GM10266 (cell line): ENCODE results near the gene EXOC4.
"Not testable (repeated sequence)": the region's sequence is repeated elsewhere in the genome, so short reads cannot be mapped to it uniquely, and the experiment has no call there.

Experiments used
- DNase-seq: peaks from one replicate; pipeline ENCODE4 v3.0.0; 2012; ENCODE audit errors: extremely low spot score
- CTCF ChIP-seq: IDR thresholded peaks from 2 replicates; pipeline ENCODE4 v1.5.1; 2012; ENCODE audit warnings: mild to moderate bottlenecking, low read depth; ENCODE audit not compliant: control insufficient read depth, insufficient read depth; ENCODE audit errors: missing control alignments

EXOC4 gene

GRCh38 chr7:133993547-133993946 is 740.7 kb downstream of the EXOC4 start:
- DNase-seq, result no peak
- TF ChIP-seq CTCF, result no peak

GRCh38 chr7:133994100-133994499 is 741.2 kb downstream of the EXOC4 start:
- not testable (repeated sequence) for DNase-seq

- no peak for DNase-seq
- no peak for TF ChIP-seq CTCF
These were observed 744.6 kb downstream of the EXOC4 start for GRCh38 chr7:133997463-133997862.

GRCh38 chr7:133999178-133999577 is 746.3 kb downstream of the EXOC4 start:
- TF ChIP-seq CTCF, result no peak
- DNase-seq, result no peak

- no peak for TF ChIP-seq CTCF
- DNase-seq, result no peak
These were observed 752.1 kb downstream of the EXOC4 start for GRCh38 chr7:134004829-134005505.

- no peak for TF ChIP-seq CTCF
- no peak for DNase-seq
These were observed 756.6 kb downstream of the EXOC4 start for GRCh38 chr7:134009314-134010110.

GRCh38 chr7:134013249-134013648 is 760.4 kb downstream of the EXOC4 start:
- DNase-seq, result no peak
- no peak for TF ChIP-seq CTCF
